ENCODE measurements around the gene HNRNPA1. TPM values are rescaled to one million over a fixed set of nuclear protein-coding genes. Genes with fewer than 3 reads are reported as not detected.

The HNRNPA1 gene
- total and polyA plus RNA-seq, 9 of the 15 experiments (the other 6 are each of a cell fraction or from before 2014, with no cell fraction given), result 1,166 to 2,703 (median 1,815) TPM

- TF ChIP-seq SAP30 (IDR thresholded peaks at IDR 0.05; ENCODE audit: borderline replicate concordance, insufficient read depth, low read depth, low read length, poor library complexity, severe bottlenecking), result peak; percentile 1
- TF ChIP-seq CEBPZ (IDR thresholded peaks at IDR 0.05; ENCODE audit: borderline replicate concordance, low read depth, low read length), result no peak
- TF ChIP-seq NFXL1 (CRISPR knock-in tag; IDR thresholded peaks at IDR 0.05), result no peak
- TF ChIP-seq PKNOX1 (IDR thresholded peaks at IDR 0.05), result 0 out of 2 replicates have a peak, but pooled peaks have one; percentile 14
- TF ChIP-seq NFRKB (IDR thresholded peaks at IDR 0.05; ENCODE audit: low read depth), result 0 out of 2 replicates have a peak, but pooled peaks have one; percentile 89
- peak; percentile 33; the same call in 1 of the 2 replicates for TF ChIP-seq ZNF384 (IDR thresholded peaks at IDR 0.05; ENCODE audit: low read depth, low read length)
- TF ChIP-seq ZNF395 (CRISPR knock-in tag; IDR thresholded peaks at IDR 0.05), result 0 out of 2 replicates have a peak, but pooled peaks have one; percentile 2
- no peak for TF ChIP-seq RBM17 (IDR thresholded peaks at IDR 0.05; ENCODE audit: borderline replicate concordance, low read depth, low read length)
- no peak for TF ChIP-seq SFPQ (IDR thresholded peaks at IDR 0.05; ENCODE audit: low read depth, low read length)
- TF ChIP-seq MCM3 (IDR thresholded peaks at IDR 0.05), result no peak
Measured at GRCh38 chr12:54301428-54302048, 21.0 kb downstream of the HNRNPA1 start (continued).

Measured in K562 (cell line).